DND-41 (cell line): Measurements from ENCODE around the gene SLC1A6.

Source experiments
- ATAC-seq: fragments of 200-7000 bp; cut with Tn5 transposase; 3 replicates; pipeline ENCODE4 v1.9.1; 2021; ENCODE audit warnings: low read depth; ENCODE audit not compliant: insufficient read depth
- DNase-seq: peaks from one replicate; pipeline ENCODE4 v3.0.0-alpha.2; 2020
- H2AFZ ChIP-seq: 2 replicates; pipeline ENCODE4 v1.6.0; 2012; ENCODE audit warnings: low read depth, low read length
- H3K27ac ChIP-seq: 2 replicates; pipeline ENCODE4 v1.5.1; 2012; ENCODE audit warnings: low read length, inconsistent platforms
- H3K27me3 ChIP-seq: fragments of 200-600 bp; sonication (generic); 2 replicates; pipeline ENCODE4 v1.6.0; 2012; ENCODE audit warnings: low read length, mild to moderate bottlenecking, inconsistent platforms; ENCODE audit not compliant: insufficient read depth, poor library complexity
- H3K36me3 ChIP-seq: 2 replicates; pipeline ENCODE4 v1.5.1; 2012; ENCODE audit warnings: low read length, inconsistent platforms; ENCODE audit not compliant: insufficient read depth
- H3K4me1 ChIP-seq: 2 replicates; pipeline ENCODE4 v1.5.1; 2012; ENCODE audit warnings: mild to moderate bottlenecking, low read length; ENCODE audit not compliant: insufficient read depth
- H3K4me2 ChIP-seq: 2 replicates; pipeline ENCODE4 v1.6.0; 2012; ENCODE audit warnings: mild to moderate bottlenecking, moderate library complexity, low read length, inconsistent platforms; ENCODE audit not compliant: insufficient read depth
- H3K4me3 ChIP-seq, 2 experiments: fragments of 200-600 bp in 1 of 2; shearing (Covaris generic) in 1 of 2; 2 replicates each; pipeline ENCODE4 v1.5.1; 2012 to 2016; ENCODE audit warnings: inconsistent platforms in 2 of 2, low read length in 2 of 2, mild to moderate bottlenecking in 2 of 2, low read depth in 1 of 2, moderate library complexity in 1 of 2
- H3K79me2 ChIP-seq: 2 replicates; pipeline ENCODE4 v1.6.0; 2012; ENCODE audit warnings: low read length, inconsistent platforms; ENCODE audit not compliant: insufficient read depth
- H3K9ac ChIP-seq: 2 replicates; pipeline ENCODE4 v1.6.0; 2012; ENCODE audit warnings: low read depth, mild to moderate bottlenecking, inconsistent platforms, low read length, moderate library complexity
- H3K9me3 ChIP-seq: 2 replicates; pipeline ENCODE4 v1.5.1; 2012; ENCODE audit warnings: low read length, moderate library complexity, mild to moderate bottlenecking, inconsistent platforms; ENCODE audit not compliant: insufficient read depth, severe bottlenecking
- H4K20me1 ChIP-seq: 2 replicates; pipeline ENCODE4 v1.6.0; 2012; ENCODE audit warnings: low read length; ENCODE audit not compliant: insufficient read depth
- CTCF ChIP-seq: IDR thresholded peaks from 2 replicates; pipeline ENCODE4 v1.5.1; 2012; ENCODE audit warnings: borderline replicate concordance, low read length, moderate library complexity, mild to moderate bottlenecking; ENCODE audit not compliant: poor library complexity, severe bottlenecking; ENCODE audit errors: extremely low read depth
- EZH2 ChIP-seq: IDR thresholded peaks from 3 replicates; pipeline ENCODE4 v1.6.1; 2012; ENCODE audit warnings: borderline replicate concordance, low read depth, mild to moderate bottlenecking, moderate library complexity, low read length, inconsistent platforms; ENCODE audit not compliant: severe bottlenecking

The SLC1A6 gene

DNA sequence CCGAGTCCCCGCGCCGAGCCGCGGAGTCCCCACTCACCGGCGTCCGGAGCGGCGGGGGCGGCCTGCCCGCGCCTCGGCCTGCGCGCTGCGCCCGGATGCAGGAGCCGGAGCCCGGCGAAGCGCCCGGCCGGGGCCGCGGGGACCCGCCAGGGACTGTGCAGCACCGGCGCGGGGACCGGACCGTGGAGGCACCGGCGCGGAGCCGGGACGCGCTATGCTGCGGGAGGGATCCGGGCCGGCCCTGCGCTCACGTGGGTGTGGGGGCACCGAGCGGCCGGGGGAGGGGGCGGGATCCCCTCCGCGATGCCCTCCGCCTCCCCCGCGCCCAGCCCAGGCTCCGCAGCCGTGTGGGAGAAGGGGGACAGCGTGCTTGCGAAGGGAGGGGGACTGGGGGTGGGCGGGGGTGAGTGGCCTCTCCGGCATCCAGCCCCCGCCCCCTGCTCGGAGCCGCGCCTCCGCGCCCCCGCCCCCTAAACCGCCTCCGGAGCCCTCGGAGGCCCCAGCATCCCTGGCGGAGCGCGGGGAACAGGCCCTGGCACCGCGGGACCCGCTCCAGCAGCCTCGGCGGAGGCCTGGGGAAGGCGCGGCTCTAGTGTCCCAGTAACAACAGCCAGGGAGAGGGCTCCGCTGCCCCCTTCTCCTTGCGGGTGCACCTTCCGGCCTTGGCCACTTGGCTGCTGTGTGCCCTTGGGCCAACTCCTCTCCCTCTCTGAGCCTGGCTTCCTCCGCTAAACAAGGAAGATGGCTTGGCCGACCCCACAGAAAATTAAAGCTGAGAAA lies at the start of gene SLC1A6:
Gene SLC1A6, minus strand, starts transcription at position 389 of the 780 bp plus-strand sequence. CDS start 6,954 bp downstream, outside the sequence.
- Histone ChIP-seq H3K4me3 (no peak within 1 kb of the TSS), H4K20me1 (no peaks in the 10 kb centered on the region; the same call in 1 of the 2 replicates), H3K9me3 (no peaks in the 10 kb centered on the region), H3K27me3 (peaks cover 9% of the 10 kb centered on the region), H3K4me1 (no peaks in the 10 kb centered on the region), H3K27ac (no peak within 1 kb of the TSS), H3K4me2 (no peak within 1 kb of the TSS), H3K36me3 (no peaks in the 10 kb centered on the region), H3K9ac (no peak within 1 kb of the TSS), H3K79me2 (no peaks in the 10 kb centered on the region), H2AFZ (no peak within 1 kb of the TSS)
- TF ChIP-seq EZH2 (no peak), CTCF (no peak)
- DNase-seq (no peak), ATAC-seq (no peak)

GRCh38 chr19:15028490-15028889 lies 48.8 kb upstream of the SLC1A6 start:
- DNase-seq, result no peak
- ATAC-seq, result no peak
- Histone ChIP-seq H3K4me3 (no peak overlapping the region), H3K27me3 (peaks cover 8% of the 10 kb centered on the region), H3K4me1 (no peaks in the 10 kb centered on the region), H3K9ac (no peak overlapping the region), H4K20me1 (no peaks in the 10 kb centered on the region; the same call in 1 of the 2 replicates), H3K9me3 (no peaks in the 10 kb centered on the region), H3K27ac (no peak overlapping the region), H3K36me3 (no peaks in the 10 kb centered on the region), H3K79me2 (no peaks in the 10 kb centered on the region), H3K4me2 (no peak overlapping the region), H2AFZ (no peak overlapping the region)
- no peak for TF ChIP-seq CTCF
- TF ChIP-seq EZH2, result no peak

DNA sequence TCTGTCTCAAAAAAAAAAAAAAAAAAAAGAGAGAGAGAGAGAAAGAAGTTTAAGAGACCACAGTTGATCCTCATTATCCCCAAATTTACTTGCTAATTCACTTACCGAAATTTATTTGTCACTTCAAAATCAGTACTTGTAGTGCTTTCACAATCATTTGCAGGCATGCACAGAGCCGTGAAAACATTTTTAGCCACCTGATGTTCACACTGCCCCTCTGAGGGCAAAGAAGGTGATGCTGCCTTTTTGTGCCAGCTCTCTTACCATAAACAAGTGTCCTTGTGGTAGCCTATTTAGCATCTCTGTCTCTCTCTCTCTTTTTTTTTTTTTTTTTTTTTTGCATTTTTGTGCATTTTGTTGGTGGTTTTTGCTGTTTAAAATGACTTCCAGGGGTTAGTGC lies 45.6 kb upstream of the SLC1A6 start:
- Histone ChIP-seq H3K27ac (no peak overlapping the region), H4K20me1 (no peaks in the 10 kb centered on the region; the same call in 1 of the 2 replicates), H3K79me2 (no peaks in the 10 kb centered on the region), H3K4me3 (no peak overlapping the region), H3K36me3 (no peaks in the 10 kb centered on the region), H3K4me2 (no peak overlapping the region), H3K9ac (no peak overlapping the region), H3K9me3 (no peaks in the 10 kb centered on the region), H2AFZ (no peak overlapping the region), H3K27me3 (peaks cover 8% of the 10 kb centered on the region), H3K4me1 (no peaks in the 10 kb centered on the region)
- peak; percentile 9 for DNase-seq
- no peak for ATAC-seq
- TF ChIP-seq CTCF, result peak; percentile 51
- no peak for TF ChIP-seq EZH2
